Kasumi-1 (cell line): ENCODE data around the gene NOX3.
A peak's percentile ranks its signal among the peaks of the same experiment; 100 is the strongest.
"Not testable (repeated sequence)": the region's sequence is repeated elsewhere in the genome, so short reads cannot be mapped to it uniquely, and the experiment has no call there.

Source experiments
- DNase-seq, 2 experiments: peaks; one replicate each; lab custom pipeline; 2025; lab: John Stamatoyannopoulos, UW

The NOX3 gene

GRCh38 chr6:155466539-155466938 lies 10.9 kb upstream of the NOX3 start:
- DNase-seq: no peak

GRCh38 chr6:155461556-155461955 lies 5.9 kb upstream of the NOX3 start:
- no peak for DNase-seq

- DNase-seq: no peak
Observed at GRCh38 chr6:155454471-155454870, 1.2 kb downstream of the NOX3 start.

- peak in 1 of 2 experiments; percentile 3 for DNase-seq
Observed at GRCh38 chr6:155454008-155454407, 1.6 kb downstream of the NOX3 start.

- no peak for DNase-seq
Observed at GRCh38 chr6:155452576-155452975, 3.1 kb downstream of the NOX3 start.

- DNase-seq: not testable (repeated sequence)
Observed at GRCh38 chr6:155451530-155451929, 4.1 kb downstream of the NOX3 start.

GRCh38 chr6:155450240-155450581 lies 5.4 kb downstream of the NOX3 start:
- no peak for DNase-seq

- no peak for DNase-seq
Observed at GRCh38 chr6:155449450-155450239, 6.0 kb downstream of the NOX3 start.

GRCh38 chr6:155448668-155449449 lies 6.8 kb downstream of the NOX3 start:
- no peak for DNase-seq

GRCh38 chr6:155447949-155448348 lies 7.7 kb downstream of the NOX3 start:
- no peak for DNase-seq

GRCh38 chr6:155444952-155445903 lies 10.4 kb downstream of the NOX3 start:
- DNase-seq: no peak

- no peak for DNase-seq
Observed at GRCh38 chr6:155444120-155444917, 11.3 kb downstream of the NOX3 start.

- no peak for DNase-seq
Observed at GRCh38 chr6:155443168-155443567, 12.5 kb downstream of the NOX3 start.

GRCh38 chr6:155442562-155442961 lies 13.1 kb downstream of the NOX3 start:
- no peak for DNase-seq

GRCh38 chr6:155441112-155441465 lies 14.6 kb downstream of the NOX3 start:
- DNase-seq: no peak

GRCh38 chr6:155440398-155441111 lies 15.1 kb downstream of the NOX3 start:
- DNase-seq: no peak

- no peak for DNase-seq
Observed at GRCh38 chr6:155439376-155439775, 16.3 kb downstream of the NOX3 start.

GRCh38 chr6:155436981-155437749 lies 18.5 kb downstream of the NOX3 start:
- DNase-seq: no peak

- no peak for DNase-seq
Observed at GRCh38 chr6:155434829-155435423, 20.7 kb downstream of the NOX3 start.

GRCh38 chr6:155434096-155434495 lies 21.5 kb downstream of the NOX3 start:
- DNase-seq: no peak
